ENCODE data around the gene HHAT.

HHAT gene

DNA sequence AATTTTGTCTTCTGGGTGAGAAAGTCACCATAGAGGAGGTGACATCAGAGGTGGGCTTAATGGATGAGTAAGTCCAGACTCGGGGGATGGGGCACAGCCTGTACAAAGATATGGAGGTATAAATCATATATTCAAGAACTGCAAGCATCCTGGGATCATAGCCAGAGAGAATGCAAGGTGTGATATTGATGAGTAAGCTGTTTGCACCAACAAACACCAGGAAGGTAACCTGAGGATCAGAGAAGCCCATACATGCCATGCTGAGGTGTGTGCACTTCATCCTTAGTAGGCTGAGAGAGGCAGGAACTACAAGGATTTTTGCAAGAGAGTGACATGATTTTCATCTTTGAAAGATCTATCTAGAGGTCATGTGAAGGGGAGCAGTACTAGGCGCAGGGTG is 306.4 kb downstream of the HHAT start:
- no peak overlapping the region for H2BK12ac ChIP-seq (ENCODE audit: low read length)
- H2AK5ac ChIP-seq (ENCODE audit: low read depth, low read length) = no peak overlapping the region
- H3K4me3 ChIP-seq (ENCODE audit: low read length in 2 of 2) = no peak overlapping the region
- peaks cover 5 to 9% of the 10 kb centered on the region in 2 donors for H3K4me1 ChIP-seq (ENCODE audit: control insufficient read depth in 2 of 2, insufficient read depth in 1 of 2, low read depth in 1 of 2, low read length in 2 of 2)
- no peaks in the 10 kb centered on the region for H3K79me1 ChIP-seq (ENCODE audit: low read depth, low read length)
- H3K36me3 ChIP-seq (replicated peaks in 1 of 2; ENCODE audit: control insufficient read depth in 2 of 2, insufficient read depth in 2 of 2, low read length in 2 of 2) = no peaks in the 10 kb centered on the region
- no peak for DNase-seq (ENCODE audit: low spot score)
- WGBS, 2 donors (ENCODE audit: extremely low coverage in 2 of 2, insufficient read length in 2 of 2, insufficient replicate concordance in 1 of 2) = no CpG with 5 or more reads among the region's 2 CpGs
- no peak overlapping the region for H3K14ac ChIP-seq (ENCODE audit: low read length)
- no peak overlapping the region for H3K4ac ChIP-seq (ENCODE audit: low read length)
- H2BK120ac ChIP-seq (ENCODE audit: low read depth, low read length) = no peak overlapping the region
- H3K18ac ChIP-seq (ENCODE audit: low read length) = no peak overlapping the region
- H3K9ac ChIP-seq (ENCODE audit: low read depth, low read length, poor library complexity) = no peak overlapping the region
- no peaks in the 10 kb centered on the region for H3K27me3 ChIP-seq (ENCODE audit: control insufficient read depth in 3 of 3, insufficient read depth in 3 of 3, low read depth in 1 of 3, low read length in 3 of 3)
- no peak overlapping the region for H2AFZ ChIP-seq (ENCODE audit: low read length)
- H3K27ac ChIP-seq (replicated peaks; ENCODE audit: low read length) = no peak overlapping the region
- no peak overlapping the region for H2BK15ac ChIP-seq (ENCODE audit: low read length)
- H2BK5ac ChIP-seq (ENCODE audit: low read length) = no peak overlapping the region
- H3K4me2 ChIP-seq (ENCODE audit: insufficient read depth, low read length, poor library complexity, severe bottlenecking) = no peak overlapping the region
- H4K91ac ChIP-seq (ENCODE audit: low read depth, low read length, poor library complexity) = no peak overlapping the region
- H3K9me3 ChIP-seq (replicated peaks in 1 of 2; ENCODE audit: control insufficient read depth in 2 of 2, insufficient read depth in 1 of 2, low read depth in 1 of 2, low read length in 2 of 2) = no peaks in the 10 kb centered on the region
- no peak overlapping the region for H3K23ac ChIP-seq (ENCODE audit: low read depth, low read length, poor library complexity)
- no peak overlapping the region for H4K8ac ChIP-seq (ENCODE audit: low read depth, low read length)

DNA sequence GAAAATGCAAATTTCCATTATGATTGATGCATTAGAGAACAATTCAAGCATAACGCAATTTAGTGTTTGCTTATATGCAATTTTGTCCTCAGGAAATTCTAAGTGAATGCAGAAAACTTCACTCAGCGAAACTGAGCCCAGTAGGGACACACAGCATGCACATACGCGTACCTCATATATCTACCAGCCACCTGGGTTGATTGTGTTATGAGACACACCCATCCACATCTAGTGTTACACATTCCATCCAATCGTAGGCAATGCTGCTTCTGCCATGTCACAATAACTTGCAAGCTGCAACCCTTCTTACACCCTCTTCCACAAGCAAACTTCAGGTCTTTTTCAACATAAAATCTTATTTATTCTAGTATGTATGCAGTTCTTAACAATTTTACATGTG is 312.9 kb downstream of the HHAT start:
- no peak overlapping the region for H3K4me3 ChIP-seq (ENCODE audit: low read length in 2 of 2)
- no peak overlapping the region for H3K18ac ChIP-seq (ENCODE audit: low read length)
- no peaks in the 10 kb centered on the region for H3K36me3 ChIP-seq (replicated peaks in 1 of 2; ENCODE audit: control insufficient read depth in 2 of 2, insufficient read depth in 2 of 2, low read length in 2 of 2)
- peaks cover 7 to 8% of the 10 kb centered on the region in 2 donors for H3K4me1 ChIP-seq (ENCODE audit: control insufficient read depth in 2 of 2, insufficient read depth in 1 of 2, low read depth in 1 of 2, low read length in 2 of 2)
- no peak overlapping the region for H4K8ac ChIP-seq (ENCODE audit: low read depth, low read length)
- H3K9ac ChIP-seq (ENCODE audit: low read depth, low read length, poor library complexity) = no peak overlapping the region
- no peak overlapping the region for H2BK12ac ChIP-seq (ENCODE audit: low read length)
- no peak overlapping the region for H3K23ac ChIP-seq (ENCODE audit: low read depth, low read length, poor library complexity)
- no peak overlapping the region for H3K14ac ChIP-seq (ENCODE audit: low read length)
- no peaks in the 10 kb centered on the region for H3K79me1 ChIP-seq (ENCODE audit: low read depth, low read length)
- H3K27me3 ChIP-seq (ENCODE audit: control insufficient read depth in 3 of 3, insufficient read depth in 3 of 3, low read depth in 1 of 3, low read length in 3 of 3) = no peaks in the 10 kb centered on the region
- no peak overlapping the region for H4K91ac ChIP-seq (ENCODE audit: low read depth, low read length, poor library complexity)
- H3K9me3 ChIP-seq (replicated peaks in 1 of 2; ENCODE audit: control insufficient read depth in 2 of 2, insufficient read depth in 1 of 2, low read depth in 1 of 2, low read length in 2 of 2) = no peaks in the 10 kb centered on the region
- no peak overlapping the region for H2BK120ac ChIP-seq (ENCODE audit: low read depth, low read length)
- H2AK5ac ChIP-seq (ENCODE audit: low read depth, low read length) = no peak overlapping the region
- WGBS, 2 donors (ENCODE audit: extremely low coverage in 2 of 2, insufficient read length in 2 of 2, insufficient replicate concordance in 1 of 2) = no CpG with 5 or more reads among the region's 5 CpGs
- H2AFZ ChIP-seq (ENCODE audit: low read length) = no peak overlapping the region
- H3K4me2 ChIP-seq (ENCODE audit: insufficient read depth, low read length, poor library complexity, severe bottlenecking) = no peak overlapping the region
- no peak overlapping the region for H3K27ac ChIP-seq (replicated peaks; ENCODE audit: low read length)
- H2BK5ac ChIP-seq (ENCODE audit: low read length) = no peak overlapping the region
- no peak overlapping the region for H2BK15ac ChIP-seq (ENCODE audit: low read length)
- DNase-seq (ENCODE audit: low spot score) = no peak
- no peak overlapping the region for H3K4ac ChIP-seq (ENCODE audit: low read length)

DNA sequence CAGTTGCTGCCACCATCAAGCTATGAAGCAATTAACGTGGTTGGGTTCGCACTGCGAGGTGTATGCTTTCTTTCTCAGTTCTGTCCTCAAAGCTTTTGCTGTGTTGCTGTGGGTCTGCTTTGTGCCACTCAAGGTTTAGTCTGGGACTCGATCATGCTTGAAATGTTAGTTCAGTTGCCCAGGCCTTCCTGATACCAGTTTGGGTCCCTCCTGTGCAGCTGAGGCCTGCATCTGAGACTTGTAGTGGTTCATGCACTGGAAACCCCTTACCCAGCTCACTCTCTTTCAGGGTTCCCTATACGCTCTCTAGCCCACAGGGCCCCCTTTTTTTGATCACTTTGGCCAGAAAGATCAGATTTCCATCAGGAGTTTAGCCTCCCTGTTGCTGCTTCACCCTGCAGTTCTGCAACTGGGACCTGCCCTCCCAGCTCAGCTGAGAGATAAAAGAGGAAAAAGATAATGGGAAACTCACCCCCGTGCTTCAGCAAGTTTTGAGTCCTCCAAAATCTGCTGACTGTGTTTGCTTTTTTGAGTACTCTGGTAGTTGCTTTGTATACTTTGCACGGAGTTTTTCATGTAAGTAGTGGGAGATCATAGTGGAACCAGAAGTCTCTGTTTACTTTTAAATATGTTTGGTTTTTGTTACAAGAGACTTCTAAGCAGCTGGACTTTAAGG is 317.0 kb downstream of the HHAT start:
- H4K91ac ChIP-seq (ENCODE audit: low read depth, low read length, poor library complexity) = no peak overlapping the region
- H2AK5ac ChIP-seq (ENCODE audit: low read depth, low read length) = no peak overlapping the region
- peak overlapping the region; percentile 71 for H3K27ac ChIP-seq (replicated peaks; ENCODE audit: low read length)
- peaks cover 7 to 10% of the 10 kb centered on the region in 2 donors for H3K4me1 ChIP-seq (ENCODE audit: control insufficient read depth in 2 of 2, insufficient read depth in 1 of 2, low read depth in 1 of 2, low read length in 2 of 2)
- no peak overlapping the region for H3K4me2 ChIP-seq (ENCODE audit: insufficient read depth, low read length, poor library complexity, severe bottlenecking)
- H2BK12ac ChIP-seq (ENCODE audit: low read length) = no peak overlapping the region
- no peak overlapping the region for H3K4me3 ChIP-seq (ENCODE audit: low read length in 2 of 2)
- peak overlapping the region; percentile 26 for H2BK5ac ChIP-seq (ENCODE audit: low read length)
- no peak overlapping the region for H3K9ac ChIP-seq (ENCODE audit: low read depth, low read length, poor library complexity)
- no peaks in the 10 kb centered on the region for H3K9me3 ChIP-seq (replicated peaks in 1 of 2; ENCODE audit: control insufficient read depth in 2 of 2, insufficient read depth in 1 of 2, low read depth in 1 of 2, low read length in 2 of 2)
- peak overlapping the region; percentile 24 for H3K18ac ChIP-seq (ENCODE audit: low read length)
- peak overlapping the region; percentile 56 for H2AFZ ChIP-seq (ENCODE audit: low read length)
- WGBS, 2 donors (ENCODE audit: extremely low coverage in 2 of 2, insufficient read length in 2 of 2, insufficient replicate concordance in 1 of 2) = no CpG with 5 or more reads among the region's 7 CpGs
- H3K79me1 ChIP-seq (ENCODE audit: low read depth, low read length) = no peaks in the 10 kb centered on the region
- H3K14ac ChIP-seq (ENCODE audit: low read length) = peak overlapping the region; percentile 56
- no peaks in the 10 kb centered on the region for H3K36me3 ChIP-seq (replicated peaks in 1 of 2; ENCODE audit: control insufficient read depth in 2 of 2, insufficient read depth in 2 of 2, low read length in 2 of 2)
- H3K27me3 ChIP-seq (ENCODE audit: control insufficient read depth in 3 of 3, insufficient read depth in 3 of 3, low read depth in 1 of 3, low read length in 3 of 3) = no peaks in the 10 kb centered on the region
- H4K8ac ChIP-seq (ENCODE audit: low read depth, low read length) = no peak overlapping the region
- no peak overlapping the region for H2BK15ac ChIP-seq (ENCODE audit: low read length)
- H3K4ac ChIP-seq (ENCODE audit: low read length) = no peak overlapping the region
- no peak overlapping the region for H2BK120ac ChIP-seq (ENCODE audit: low read depth, low read length)
- no peak overlapping the region for H3K23ac ChIP-seq (ENCODE audit: low read depth, low read length, poor library complexity)
- DNase-seq (ENCODE audit: low spot score) = no peak

DNA sequence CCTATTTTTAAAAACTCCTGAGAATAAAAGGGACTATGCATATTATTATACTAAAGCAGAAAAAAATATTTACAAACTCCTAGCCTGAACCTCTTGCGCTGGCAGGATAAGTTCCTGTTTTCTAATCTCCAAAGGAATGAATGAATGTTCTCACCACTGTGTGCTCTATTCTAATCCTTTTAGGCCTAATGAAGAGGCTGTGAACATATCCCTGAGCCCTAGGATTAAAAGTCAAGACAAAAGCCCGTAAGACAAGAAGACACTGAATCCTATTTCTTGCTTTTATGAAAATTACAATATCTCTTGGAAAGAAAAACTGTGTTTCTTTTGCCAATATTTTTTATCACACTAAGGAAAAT is 317.5 kb downstream of the HHAT start:
- Histone ChIP-seq H3K4me1 (ENCODE audit: control insufficient read depth in 2 of 2, insufficient read depth in 1 of 2, low read depth in 1 of 2, low read length in 2 of 2) (peaks cover 7 to 10% of the 10 kb centered on the region in 2 donors), H3K4me3 (ENCODE audit: low read length in 2 of 2) (no peak overlapping the region), H3K9me3 (replicated peaks in 1 of 2; ENCODE audit: control insufficient read depth in 2 of 2, insufficient read depth in 1 of 2, low read depth in 1 of 2, low read length in 2 of 2) (no peaks in the 10 kb centered on the region), H3K4me2 (ENCODE audit: insufficient read depth, low read length, poor library complexity, severe bottlenecking) (no peak overlapping the region), H2BK12ac (ENCODE audit: low read length) (no peak overlapping the region), H4K8ac (ENCODE audit: low read depth, low read length) (no peak overlapping the region), H3K79me1 (ENCODE audit: low read depth, low read length) (no peaks in the 10 kb centered on the region), H3K9ac (ENCODE audit: low read depth, low read length, poor library complexity) (no peak overlapping the region), H4K91ac (ENCODE audit: low read depth, low read length, poor library complexity) (no peak overlapping the region), H3K27me3 (ENCODE audit: control insufficient read depth in 3 of 3, insufficient read depth in 3 of 3, low read depth in 1 of 3, low read length in 3 of 3) (no peaks in the 10 kb centered on the region), H2BK120ac (ENCODE audit: low read depth, low read length) (no peak overlapping the region), H2BK15ac (ENCODE audit: low read length) (no peak overlapping the region), H2AFZ (ENCODE audit: low read length) (peak overlapping the region; percentile 56), H3K4ac (ENCODE audit: low read length) (no peak overlapping the region), H2BK5ac (ENCODE audit: low read length) (no peak overlapping the region), H3K18ac (ENCODE audit: low read length) (no peak overlapping the region), H3K23ac (ENCODE audit: low read depth, low read length, poor library complexity) (no peak overlapping the region), H3K14ac (ENCODE audit: low read length) (no peak overlapping the region), H2AK5ac (ENCODE audit: low read depth, low read length) (no peak overlapping the region), H3K27ac (replicated peaks; ENCODE audit: low read length) (no peak overlapping the region), H3K36me3 (replicated peaks in 1 of 2; ENCODE audit: control insufficient read depth in 2 of 2, insufficient read depth in 2 of 2, low read length in 2 of 2) (no peaks in the 10 kb centered on the region)
- peak; percentile 14 for DNase-seq (ENCODE audit: low spot score)
- no CpG with 5 or more reads among the region's 2 CpGs for WGBS, 2 donors (ENCODE audit: extremely low coverage in 2 of 2, insufficient read length in 2 of 2, insufficient replicate concordance in 1 of 2)
